Left cardiac atrium (tissue), 4 donors: ENCODE results near the gene AHSA1. TPM values are rescaled to one million over a fixed set of nuclear protein-coding genes. Genes with fewer than 3 reads are reported as not detected.
"Not testable (repeated sequence)": the region's sequence is repeated elsewhere in the genome, so short reads cannot be mapped to it uniquely, and the experiment has no call there.

Experiments
- ATAC-seq, 2 donors: fragments of 200-7000 bp; cut with Tn5 transposase; one replicate each; pipeline ENCODE4 v1.9.1; 2020; ENCODE audit warnings: mild to moderate bottlenecking in 2 of 2, moderate library complexity in 2 of 2
- DNase-seq: peaks from one replicate; pipeline ENCODE4 v3.0.0-alpha.2; 2020
- intact Hi-C, 2 donors: fragments of 100-400 bp; cut with DNase I; formaldehyde crosslinking; loops; one replicate each; pipeline versions ENCODE4 v1.14.1 to v1.15.1; 2022 to 2023
- long read RNA-seq: library from polyadenylated mRNA; unstranded; transcript quantifications from one replicate; pipeline ENCODE4 v2.0.0, GENCODE V29; 2021
- total RNA-seq, 2 donors: library from RNA; stranded (reverse); fragmentation: NEBNext Ultra II Directional; extraction: Animal tissue kit (Norgen Biotek cat#: 25700); gene quantifications; one replicate each; pipeline ENCODE4 v1.2.1, GENCODE V29; 2021
- donor health status: DM: no; HTN: yes; CAD: no.
- donor health status: DM: no; HTN: yes; CAD: no; lungs with severe emphysema.
- donor health status: DM: yes; HTN: yes; CAD: no.
- donor health status: Dilated cardiomyopathy.

Gene AHSA1
- 100 to 1,000 TPM; 109 to 173 TPM for total RNA-seq
- long read RNA-seq, transcript AHSA1-201 (9 exons, 1,402 nt): major isoform, 55 of 58 reads
- long read RNA-seq, partial matches to known transcripts: 1 of 58 reads
- long read RNA-seq, other reads (novel, unspliced or antisense): 2 of 58 reads

DNA sequence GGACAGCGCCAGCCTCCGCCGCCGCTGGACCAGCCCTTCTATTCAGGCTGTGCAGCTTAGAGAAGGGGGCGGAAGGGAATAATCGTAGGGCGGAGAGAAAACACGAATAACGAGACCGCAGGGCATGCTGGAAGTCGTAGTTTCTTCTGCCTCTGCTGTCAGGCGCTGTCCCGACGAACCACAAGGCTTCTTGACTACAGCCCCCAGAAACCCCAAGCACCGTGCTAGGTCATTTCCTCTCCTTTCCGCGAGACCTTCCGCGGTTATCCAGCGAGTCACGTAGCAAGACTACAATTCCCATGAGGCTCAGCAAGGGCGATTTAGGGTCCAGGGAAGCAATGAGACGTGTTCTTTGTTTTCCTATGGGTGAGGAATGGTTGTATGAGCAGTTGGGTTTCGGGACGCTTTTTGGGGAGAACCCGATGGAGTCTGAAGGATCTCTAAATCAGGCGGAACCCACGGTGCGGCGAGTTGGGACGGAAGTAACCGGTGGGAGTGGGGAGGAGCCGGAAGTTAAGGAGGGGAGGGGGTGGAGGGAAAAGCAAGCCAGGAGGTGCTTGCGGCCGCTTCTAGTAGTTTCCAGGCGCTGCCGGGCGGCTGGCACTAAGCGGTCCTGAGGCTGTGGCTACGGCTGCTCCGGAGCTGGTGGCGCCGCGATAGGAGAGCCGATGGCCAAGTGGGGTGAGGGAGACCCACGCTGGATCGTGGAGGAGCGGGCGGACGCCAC, at the start of gene AHSA1, which contains the start of gene VIPAS39:
AHSA1 (plus strand) TSS at position 572 of the 727 bp plus-strand sequence; CDS start at position 669, 97 bp downstream.
VIPAS39 (minus strand) TSS at position 80 of the 727 bp plus-strand sequence. CDS start 3,499 bp downstream, outside the sequence.
- peak; percentile 96 for DNase-seq
- peak; percentile 98 to 99 for ATAC-seq
- intact Hi-C loops: no loop called here

DNA sequence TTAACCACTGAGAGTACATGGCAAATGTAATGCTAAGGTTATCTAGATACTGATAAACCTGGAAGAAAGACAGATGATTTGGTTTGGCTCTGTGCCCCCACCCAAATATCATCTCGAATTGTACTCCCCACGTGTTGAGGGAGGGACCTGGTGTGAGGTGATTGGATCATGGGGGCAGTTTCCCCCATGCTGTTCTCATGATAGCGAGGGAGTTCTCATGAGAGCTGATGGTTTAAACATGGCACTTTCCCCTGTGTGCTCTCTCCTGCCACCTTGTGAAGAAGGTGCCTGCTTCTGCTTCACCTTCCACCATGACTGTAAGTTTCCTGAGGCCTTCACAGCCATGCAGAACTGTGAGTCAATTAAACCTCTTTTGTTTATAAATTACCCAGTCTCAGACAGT, 48.8 kb upstream of the AHSA1 start:
- DNase-seq: no peak
- intact Hi-C loops: loop anchor here in 1 of 2 donors (10.0 kb wide), 1 partner anchor 284 kb away; no protein-coding TSS in a partner anchor
- ATAC-seq: peak in 1 of 2 donors; percentile 23

DNA sequence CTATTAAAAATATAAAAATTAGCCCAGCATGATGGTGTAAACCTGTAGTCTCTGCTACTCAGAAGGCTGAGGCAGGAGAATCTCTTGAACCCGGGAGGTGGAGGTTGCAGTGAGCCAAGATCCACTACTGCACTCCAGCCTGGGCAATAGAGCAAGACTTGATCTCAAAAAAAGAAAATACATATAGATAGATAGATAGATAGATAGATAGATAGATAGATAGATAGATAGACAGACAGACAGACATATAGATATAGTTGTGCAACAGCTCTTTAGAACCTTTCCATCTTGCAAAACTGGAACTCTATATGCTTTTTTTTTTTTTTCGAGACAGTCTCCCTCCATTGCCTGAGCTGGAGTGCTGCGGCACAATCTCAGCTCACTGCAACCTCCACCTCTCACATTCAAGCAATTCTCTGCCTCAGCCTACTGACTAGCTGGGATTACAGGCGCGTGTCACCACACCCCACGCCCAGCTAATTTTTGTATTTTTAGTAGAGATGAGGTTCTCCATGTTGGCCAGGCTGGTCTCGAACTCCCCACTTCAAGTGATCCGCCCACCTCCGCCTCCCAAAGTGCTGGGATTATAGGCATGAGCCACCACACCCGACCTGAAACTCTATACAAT, 42.4 kb upstream of the AHSA1 start:
- DNase-seq, intact Hi-C loops, ATAC-seq: not testable (repeated sequence)

DNA sequence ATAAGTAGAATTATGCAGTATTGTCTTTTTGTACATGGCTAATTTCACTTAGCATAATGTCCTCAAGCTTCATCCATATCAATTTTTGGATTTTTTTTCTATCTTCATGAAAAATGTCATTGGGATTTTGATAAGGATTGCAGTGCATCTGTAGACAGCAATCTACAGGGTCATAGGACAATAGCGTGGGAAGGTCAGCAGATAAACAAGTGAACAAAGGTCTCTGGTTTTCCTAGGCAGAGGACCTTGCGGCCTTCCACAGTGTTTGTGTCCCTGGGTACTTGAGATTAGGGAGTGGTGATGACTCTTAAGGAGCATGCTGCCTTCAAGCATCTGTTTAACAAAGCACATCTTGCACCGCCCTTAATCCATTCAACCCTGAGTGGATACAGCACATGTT, 41.8 kb upstream of the AHSA1 start:
- intact Hi-C loops, DNase-seq, ATAC-seq: not testable (repeated sequence)

DNA sequence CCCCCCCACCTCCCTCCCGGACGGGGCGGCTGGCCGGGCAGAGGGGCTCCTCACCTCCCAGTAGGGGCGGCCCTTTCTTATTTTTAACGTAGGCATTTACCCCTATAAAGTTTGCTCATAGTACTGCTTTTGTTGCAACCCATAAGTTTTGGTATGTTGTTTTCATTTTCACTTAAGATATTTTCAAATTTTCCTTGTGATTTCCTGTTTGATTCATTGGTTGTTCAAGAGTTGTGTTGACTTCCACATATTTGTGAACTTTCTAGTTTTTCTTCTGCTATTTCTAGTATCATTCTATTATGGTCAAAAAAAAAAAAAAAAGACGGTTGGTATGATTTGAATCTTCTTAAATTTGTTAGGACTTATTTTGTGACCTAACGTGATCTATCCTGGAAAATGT, 41.1 kb upstream of the AHSA1 start:
- ATAC-seq (no peak), DNase-seq (no peak)
- intact Hi-C loops: no loop called here

DNA sequence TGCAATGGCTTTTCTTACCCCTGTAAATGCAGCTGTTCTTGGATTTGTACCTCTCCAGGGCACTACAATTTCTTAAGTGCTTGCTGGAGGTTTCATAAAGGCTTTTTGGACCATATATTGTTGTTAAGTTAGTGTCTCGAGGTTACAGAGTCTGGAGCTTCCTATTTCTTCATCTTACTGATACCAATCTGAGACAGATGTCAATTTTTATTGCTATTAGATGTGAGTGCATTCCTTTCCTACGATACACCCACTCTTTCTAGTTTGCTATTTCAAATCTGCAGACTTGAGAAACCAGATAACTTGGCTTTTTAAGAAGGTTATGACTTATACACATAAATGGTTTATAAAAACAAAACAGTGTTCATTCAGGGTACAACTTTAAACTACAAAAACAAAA, 36.7 kb upstream of the AHSA1 start:
- intact Hi-C loops: no loop called here
- no peak for ATAC-seq

DNA sequence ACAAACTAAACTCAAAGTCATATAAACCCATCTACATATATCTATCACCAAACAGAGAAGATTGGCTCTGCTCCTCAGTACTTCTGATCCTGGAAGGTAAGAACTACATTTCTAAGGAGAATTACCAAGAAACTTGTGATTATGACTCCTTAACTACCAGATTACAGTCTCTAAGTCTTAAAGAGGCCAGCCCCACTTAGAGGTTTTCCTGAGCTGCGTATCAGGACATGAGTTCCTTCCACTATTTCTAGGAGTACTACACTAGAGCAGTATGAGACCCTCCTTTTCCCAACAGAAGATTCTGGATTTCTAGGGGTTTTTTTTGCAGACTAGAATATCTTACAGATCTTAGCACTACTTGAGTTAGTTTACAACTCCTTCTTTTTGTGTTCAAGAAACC, 34.5 kb upstream of the AHSA1 start, which contains the start of gene NOXRED1:
NOXRED1 (minus strand) TSS at position 101 of the 400 bp plus-strand sequence. CDS start 634 bp downstream, outside the sequence.
- no peak for ATAC-seq
- intact Hi-C loops: no loop called here
- DNase-seq: no peak

More for the DNA sequence above, 36.7 kb upstream of the AHSA1 start:
- no peak for DNase-seq

DNA sequence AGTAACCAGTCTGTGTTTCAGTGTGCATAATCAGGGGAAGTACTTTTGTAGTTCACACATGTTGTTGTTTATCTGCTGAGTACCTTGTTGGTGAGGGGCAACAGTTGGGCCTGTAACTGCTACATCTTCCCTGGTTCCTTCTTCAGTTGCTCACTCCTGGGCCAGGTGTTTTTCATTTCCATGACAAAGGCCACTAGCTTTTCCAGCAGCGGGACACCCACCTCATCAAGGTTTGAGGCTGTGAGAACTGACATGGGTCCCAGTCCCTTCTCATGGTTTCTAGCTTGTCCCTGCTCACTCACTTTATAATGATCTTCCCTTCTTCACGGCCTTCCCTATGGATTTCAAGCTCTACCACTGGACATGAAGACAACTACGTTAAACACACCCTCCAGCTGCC, 33.0 kb upstream of the AHSA1 start:
- intact Hi-C loops: no loop called here
- DNase-seq (no peak), ATAC-seq (no peak)

DNA sequence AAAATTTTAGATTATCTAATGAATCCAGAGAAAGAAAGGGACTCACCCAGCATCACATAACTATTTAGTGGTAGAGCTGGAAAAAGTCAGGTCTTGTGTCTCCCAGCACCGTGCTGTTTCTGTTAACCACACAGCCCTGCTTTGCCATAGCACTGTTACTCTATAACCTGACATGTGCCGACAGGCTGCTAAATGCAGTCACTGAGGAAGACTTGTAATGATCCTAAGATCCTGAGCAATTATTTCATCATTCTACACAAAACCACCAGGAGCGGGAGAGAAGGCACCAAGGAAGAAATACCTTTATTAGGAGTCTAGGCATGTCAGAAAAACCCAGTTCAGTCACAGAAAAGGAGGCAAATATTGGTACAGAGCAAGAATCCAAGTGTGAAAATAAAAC, 31.5 kb upstream of the AHSA1 start:
- DNase-seq: no peak
- no peak for ATAC-seq
- intact Hi-C loops: no loop called here

DNA sequence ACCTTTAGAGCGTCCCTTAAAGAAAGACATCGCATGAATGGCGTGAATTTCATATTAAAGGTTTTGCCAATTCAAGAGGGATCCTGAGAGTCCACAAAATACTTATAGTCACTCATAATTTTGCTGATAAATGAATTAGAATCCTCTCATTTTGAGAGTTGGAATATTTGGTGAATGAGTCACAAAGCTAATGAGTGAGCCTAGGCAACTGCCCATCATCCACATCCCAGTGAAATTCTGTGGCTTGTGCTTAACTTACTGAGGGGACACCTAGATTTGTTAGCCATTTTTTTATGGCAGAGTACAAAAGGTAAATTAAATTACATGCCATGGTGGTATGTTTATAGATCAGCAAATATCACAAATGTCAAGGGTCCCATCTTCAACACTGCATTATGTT, 21.9 kb upstream of the AHSA1 start:
- no peak for ATAC-seq
- intact Hi-C loops: no loop called here
- no peak for DNase-seq

DNA sequence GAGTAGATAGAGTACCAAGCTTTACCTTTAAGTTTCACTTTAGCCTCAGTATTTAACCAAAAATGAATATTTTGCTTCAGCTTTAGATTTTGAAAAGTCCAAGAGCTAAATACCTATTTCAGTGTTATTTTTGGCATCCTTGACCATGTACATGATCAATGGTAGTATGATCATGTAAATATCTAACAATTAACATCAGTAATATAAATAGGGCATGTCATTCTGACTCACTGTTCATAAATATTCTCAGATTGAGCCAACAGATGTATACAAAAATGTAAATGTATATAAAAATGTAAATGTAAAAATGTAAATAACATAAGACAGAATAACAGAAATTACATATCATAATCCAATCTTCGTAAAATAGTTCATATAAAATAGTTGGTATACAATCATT, 19.3 kb upstream of the AHSA1 start:
- intact Hi-C loops: no loop called here
- DNase-seq: no peak
- ATAC-seq: no peak

DNA sequence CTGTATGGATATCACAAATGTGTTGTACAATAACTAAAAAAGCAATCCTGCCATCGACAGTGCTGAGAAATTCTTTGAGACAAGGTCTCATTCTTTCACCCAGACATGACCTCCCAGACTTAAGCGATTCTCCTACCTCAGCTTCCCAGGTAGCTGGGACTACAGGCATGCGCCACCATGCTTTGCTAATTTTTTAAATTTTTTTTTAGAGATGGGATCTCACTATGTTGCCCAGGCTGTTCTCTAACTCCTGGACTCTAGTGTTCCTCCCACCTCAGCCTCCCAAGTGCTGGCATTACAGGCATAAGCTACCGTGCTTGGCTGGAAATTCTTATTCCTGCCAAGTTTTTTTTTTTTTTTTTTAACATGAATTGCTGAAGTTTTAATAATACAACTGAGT, 18.0 kb upstream of the AHSA1 start:
- no peak for DNase-seq
- intact Hi-C loops: no loop called here
- no peak for ATAC-seq

DNA sequence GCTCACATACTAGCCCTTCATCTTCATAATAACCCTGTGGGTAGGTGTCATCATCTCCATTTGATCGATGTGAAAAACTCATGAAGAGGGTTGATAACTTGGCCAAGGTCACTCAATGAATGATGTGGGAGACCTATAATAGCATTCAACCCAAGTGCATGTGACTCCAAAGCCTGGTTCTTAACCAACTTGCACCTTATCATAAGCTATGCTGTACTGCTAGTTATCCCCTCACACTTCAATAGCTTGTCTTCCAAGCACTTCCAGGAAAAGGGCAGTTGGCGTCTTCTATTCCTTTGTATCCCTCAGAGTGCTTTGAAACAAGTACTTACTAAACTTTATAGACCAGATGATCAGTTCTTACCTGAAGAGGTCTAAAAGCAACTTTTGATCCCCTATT, 15.7 kb upstream of the AHSA1 start:
- DNase-seq (no peak), ATAC-seq (no peak)
- intact Hi-C loops: no loop called here

DNA sequence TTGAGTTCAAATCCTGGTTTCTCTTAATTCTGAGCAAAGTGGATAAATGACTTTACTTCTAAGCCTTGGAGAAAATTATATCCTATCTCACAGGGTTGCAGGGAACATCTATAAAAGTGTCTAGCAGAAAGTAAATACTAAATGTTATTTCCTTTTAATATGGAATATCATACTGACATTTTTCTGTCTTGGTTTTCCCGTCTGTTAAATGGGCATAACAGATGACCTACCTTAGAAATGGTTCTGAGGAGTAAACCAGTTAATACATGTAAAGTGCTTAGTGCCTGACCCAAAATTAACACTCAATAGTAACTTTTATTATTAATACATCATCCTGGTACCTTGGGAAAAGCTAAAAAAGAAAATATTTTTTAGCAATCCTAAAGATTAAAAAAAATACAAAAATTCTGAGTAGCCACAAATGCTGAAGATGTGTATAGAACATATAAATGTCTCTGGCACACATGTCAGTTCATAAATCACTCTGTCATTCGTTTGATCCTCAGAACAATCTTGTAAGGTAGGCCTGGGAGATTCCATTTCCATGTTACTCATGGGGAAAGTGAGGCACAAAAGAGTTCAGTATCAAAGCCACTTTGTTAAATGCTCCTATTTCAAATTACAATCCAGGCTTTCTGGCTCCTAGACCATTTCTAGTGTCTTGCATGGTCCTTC, 1.8 kb upstream of the AHSA1 start:
- ATAC-seq (no peak), DNase-seq (no peak)
- intact Hi-C loops: no loop called here

DNA sequence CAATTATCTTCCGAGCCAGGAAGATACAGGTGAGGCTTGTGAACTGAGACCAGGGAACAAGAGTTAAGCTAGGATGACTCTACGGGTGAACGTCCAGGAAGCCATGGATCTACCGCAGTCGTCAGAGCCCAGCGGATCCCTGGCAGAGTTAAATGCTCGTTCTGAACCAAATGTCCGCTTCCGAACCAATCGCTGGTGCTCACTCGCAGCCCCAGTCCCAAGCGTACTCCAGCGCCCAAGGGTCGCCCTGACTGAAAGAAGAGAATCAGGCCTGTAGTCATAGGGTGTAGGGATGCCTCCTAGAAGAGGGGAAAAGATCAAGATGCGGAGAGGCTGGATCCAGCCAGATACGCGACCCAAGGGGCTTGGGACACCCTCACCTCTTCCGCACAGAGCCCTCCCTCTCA, 775 bp upstream of the AHSA1 start:
- ATAC-seq: no peak
- intact Hi-C loops: no loop called here

DNA sequence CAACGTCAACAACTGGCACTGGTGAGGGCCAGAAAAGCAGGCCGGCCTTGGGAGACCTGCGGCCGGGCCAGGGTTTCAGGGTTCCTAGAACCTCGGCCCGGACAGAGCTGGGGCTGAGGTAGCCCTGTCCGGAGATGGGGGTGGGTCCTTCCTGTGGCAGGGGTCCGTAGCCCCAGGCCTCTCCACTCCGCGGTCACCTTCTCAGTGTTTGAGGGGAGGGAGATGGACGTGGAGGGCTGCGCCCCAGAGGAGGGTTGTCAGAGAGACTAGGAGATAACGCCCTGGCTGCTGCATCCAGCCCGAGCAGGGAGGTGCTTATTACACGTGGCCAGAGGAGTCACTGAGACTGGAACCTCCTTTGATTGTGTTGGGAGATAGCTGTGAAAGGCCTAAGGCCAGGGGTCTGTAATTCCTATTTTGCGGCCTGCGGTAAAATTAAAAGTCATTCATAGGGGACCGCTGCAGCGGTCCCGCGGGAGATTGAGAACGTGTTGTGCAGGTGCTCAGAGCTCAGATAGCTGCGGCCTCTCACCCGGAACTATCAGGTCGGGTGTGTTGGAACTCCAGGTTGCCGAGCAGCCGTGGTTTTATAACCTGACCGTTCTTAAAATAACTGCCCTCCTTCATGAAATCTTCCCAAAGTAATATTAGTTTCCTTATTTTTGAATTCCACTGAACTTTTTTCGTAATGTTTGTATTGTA, 507 bp downstream of the AHSA1 start:
- intact Hi-C loops: no loop called here
- DNase-seq (no peak), ATAC-seq (peak; percentile 17 to 66)

More for the DNA sequence above, 775 bp upstream of the AHSA1 start:
- no peak for DNase-seq

DNA sequence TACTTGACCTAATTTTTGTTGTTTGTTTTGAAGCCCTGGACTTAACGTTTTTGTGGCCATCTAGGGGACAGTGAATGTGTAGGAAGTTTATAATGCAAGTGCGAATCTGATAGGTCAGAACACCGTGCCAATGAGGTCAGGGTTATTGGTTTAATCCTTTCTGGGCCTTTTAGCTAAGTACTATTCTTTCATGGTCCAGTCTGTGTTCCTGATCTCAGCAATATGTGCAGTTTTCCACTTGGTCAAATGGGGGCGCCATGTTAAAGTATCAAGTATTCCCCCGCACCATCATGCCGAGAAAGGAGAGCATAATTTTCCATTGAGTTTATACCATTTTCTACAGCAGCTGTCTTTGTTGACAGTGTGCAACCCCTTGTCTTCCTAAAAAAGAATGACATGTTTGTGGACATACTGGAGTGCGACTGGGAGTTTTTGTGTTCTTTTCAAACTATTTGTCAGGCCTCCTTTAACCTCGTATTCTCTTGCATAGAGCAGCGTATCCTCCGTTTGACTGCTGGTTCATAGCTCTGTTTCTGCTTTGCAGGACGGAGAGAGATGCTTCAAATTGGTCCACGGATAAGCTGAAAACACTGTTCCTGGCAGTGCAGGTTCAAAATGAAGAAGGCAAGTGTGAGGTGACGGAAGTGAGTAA, 1.3 kb downstream of the AHSA1 start:
- intact Hi-C loops: no loop called here
- DNase-seq: peak; percentile 52

DNA sequence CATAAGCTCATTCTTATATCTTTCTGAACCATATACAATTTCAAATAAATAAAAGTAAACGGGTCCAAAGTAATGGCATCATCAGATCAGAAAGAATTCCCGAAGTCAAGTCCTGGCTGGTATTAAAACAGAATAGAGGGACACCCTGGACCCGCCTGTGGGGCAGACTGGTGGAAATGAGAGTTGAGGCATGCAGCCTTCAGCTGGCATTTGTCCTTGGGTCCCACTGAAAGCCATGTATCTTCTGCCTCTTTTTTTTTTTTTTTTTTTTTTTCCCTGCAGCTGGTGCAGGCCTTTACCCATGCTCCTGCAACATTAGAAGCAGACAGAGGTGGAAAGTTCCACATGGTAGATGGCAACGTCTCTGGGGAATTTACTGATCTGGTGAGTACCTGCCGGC, 9.9 kb downstream of the AHSA1 start:
- intact Hi-C loops: no loop called here
- DNase-seq: no peak
- ATAC-seq: no peak

More for the DNA sequence above, 1.3 kb downstream of the AHSA1 start:
- ATAC-seq: no peak

DNA sequence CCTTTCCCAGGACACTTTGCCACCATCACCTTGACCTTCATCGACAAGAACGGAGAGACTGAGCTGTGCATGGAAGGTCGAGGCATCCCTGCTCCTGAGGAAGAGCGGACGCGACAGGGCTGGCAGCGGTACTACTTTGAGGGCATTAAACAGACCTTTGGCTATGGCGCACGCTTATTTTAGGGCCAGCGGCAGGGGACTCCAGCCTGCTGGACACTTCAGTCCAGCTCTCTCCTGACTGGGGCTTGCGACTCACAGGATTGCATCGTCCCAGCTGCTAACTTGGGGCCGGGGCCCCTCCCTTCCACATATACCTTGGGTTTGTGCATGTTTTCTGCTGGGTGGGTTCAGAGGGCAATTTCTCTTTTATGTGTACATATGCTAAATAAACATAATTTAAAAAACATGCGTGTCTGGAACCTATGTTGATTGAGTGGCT, 11.2 kb downstream of the AHSA1 start:
- ATAC-seq (no peak), DNase-seq (no peak)
- intact Hi-C loops: no loop called here
